Measurements from ENCODE around the gene MBD5.

Gene MBD5

GRCh38 chr2:148501545-148501944 is 480.7 kb downstream of the MBD5 start:
- TF ChIP-seq ZFX (IDR thresholded peaks at IDR 0.05) (no peak), CTCF (conservative IDR thresholded peaks at IDR 0.05) (no peak)
- no peak overlapping the region for H3K27ac ChIP-seq

DNA sequence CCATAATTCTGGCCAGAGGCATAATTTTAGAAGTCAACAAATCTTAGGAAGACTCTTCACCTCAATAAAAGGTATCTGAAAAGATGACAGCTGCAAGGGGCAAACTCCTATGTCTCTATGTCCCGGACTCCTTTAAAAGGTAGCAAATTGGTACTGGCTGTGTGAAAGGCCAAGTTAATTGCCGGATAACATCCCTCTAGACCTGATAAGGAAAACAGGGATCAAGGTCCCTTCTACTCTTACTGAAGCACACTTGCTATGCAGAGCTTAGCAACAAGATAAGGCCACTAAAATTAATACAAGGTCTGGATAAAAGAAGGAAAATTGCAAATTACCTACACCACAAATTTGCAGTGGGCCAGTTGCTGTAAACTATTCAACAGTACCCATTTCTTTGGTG is 482.6 kb downstream of the MBD5 start:
- TF ChIP-seq ZFX (IDR thresholded peaks at IDR 0.05) = no peak
- no peak overlapping the region for H3K27ac ChIP-seq

DNA sequence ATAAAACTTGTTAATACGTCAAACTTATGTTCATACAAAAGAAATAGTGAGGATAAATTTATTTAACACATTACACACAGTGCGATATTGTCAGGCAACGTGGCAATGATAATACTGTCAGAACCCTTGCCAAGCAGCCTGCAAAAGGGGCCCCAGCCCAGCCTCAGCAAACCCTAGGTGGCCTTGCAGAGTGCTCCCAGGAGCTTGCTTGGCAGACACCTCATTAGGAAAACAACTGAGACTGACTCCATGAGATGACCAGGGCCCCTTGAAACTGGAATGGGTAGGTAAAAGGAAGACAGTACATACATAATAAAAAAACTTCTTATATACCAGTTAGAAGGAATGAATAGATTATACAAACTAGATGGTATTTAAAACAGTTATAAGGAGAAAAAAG is 487.1 kb downstream of the MBD5 start:
- TF ChIP-seq CTCF (conservative IDR thresholded peaks at IDR 0.05) (no peak), ZFX (IDR thresholded peaks at IDR 0.05) (no peak)

GRCh38 chr2:148508878-148509287 is 488.0 kb downstream of the MBD5 start:
- TF ChIP-seq CTCF (conservative IDR thresholded peaks at IDR 0.05) (no peak), ZFX (IDR thresholded peaks at IDR 0.05) (no peak)

More for the DNA sequence above, 487.1 kb downstream of the MBD5 start:
- no peak overlapping the region for H3K27ac ChIP-seq

DNA sequence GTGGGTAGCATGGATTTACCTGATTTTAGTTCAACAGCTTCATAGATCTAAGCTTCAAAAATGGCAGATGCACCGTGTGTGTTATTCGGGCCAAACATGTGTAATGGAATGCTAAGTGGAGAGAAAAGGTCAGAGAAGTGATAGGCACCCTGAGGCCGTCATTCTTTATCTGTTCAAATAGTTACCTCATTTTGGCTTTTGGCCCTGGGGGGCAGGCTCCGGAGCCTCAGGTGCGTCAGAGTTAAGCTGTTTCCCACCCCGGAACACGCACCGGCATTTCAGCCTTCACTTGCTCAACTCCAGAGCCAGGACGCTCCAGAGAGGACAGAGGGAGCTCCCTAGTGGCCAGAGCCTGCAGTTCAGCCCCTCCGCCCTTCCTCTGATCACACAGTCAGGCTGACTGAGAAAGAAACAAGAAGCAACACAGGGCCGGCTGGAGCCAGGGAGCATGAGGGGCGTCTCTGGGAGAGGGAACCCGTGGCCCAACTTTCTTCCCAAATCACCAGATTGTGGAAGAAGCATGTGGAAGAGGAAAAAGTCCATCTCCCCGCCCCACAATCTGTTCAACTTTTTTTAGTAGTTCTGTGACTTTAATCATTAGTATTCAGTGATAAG is 488.5 kb downstream of the MBD5 start:
- H3K27ac ChIP-seq = no peak overlapping the region
- no peak for TF ChIP-seq ZFX (IDR thresholded peaks at IDR 0.05)
- TF ChIP-seq CTCF (conservative IDR thresholded peaks at IDR 0.05) = peak; percentile 93

More at GRCh38 chr2:148508878-148509287, 488.0 kb downstream of the MBD5 start:
- H3K27ac ChIP-seq = no peak overlapping the region

- no peak for TF ChIP-seq ZFX (IDR thresholded peaks at IDR 0.05)
- H3K27ac ChIP-seq = no peak overlapping the region
These were observed 491.0 kb downstream of the MBD5 start for GRCh38 chr2:148511883-148512282.

- TF ChIP-seq ZFX (IDR thresholded peaks at IDR 0.05) (no peak), CTCF (conservative IDR thresholded peaks at IDR 0.05) (no peak)
These were observed 491.6 kb downstream of the MBD5 start for GRCh38 chr2:148512501-148512900.

DNA sequence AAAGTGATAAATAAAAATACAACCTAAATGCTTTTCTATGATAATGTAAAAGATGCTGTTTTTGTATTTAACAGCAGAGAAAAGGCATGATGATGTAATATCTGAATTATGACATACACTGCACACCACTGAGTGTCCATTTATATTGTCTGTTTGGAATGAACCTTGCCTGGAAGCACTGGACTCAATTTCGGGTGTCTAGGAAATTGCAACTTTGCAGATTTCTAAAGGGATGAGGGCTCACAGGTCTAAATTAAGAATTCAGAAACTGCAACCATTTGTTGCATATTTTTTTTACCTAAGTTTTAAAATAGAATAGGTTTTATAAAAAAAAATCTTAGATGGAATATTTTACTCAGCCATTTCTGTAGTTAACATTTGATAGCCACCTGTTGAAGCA is 492.5 kb downstream of the MBD5 start:
- TF ChIP-seq CTCF (conservative IDR thresholded peaks at IDR 0.05) = no peak
- H3K27ac ChIP-seq = no peak overlapping the region

More at GRCh38 chr2:148512501-148512900, 491.6 kb downstream of the MBD5 start:
- H3K27ac ChIP-seq = no peak overlapping the region
